HL-60 (cell line): ENCODE data around the gene SLC25A11.

Experiments
- DNase-seq, 2 experiments: peaks; one replicate each; pipeline ENCODE4 v3.0.0-alpha.2; 2010 to 2020; ENCODE audit warnings: low read depth in 1 of 2, low spot score in 1 of 2
- H3K27ac ChIP-seq: fragments of 250-450 bp; sonication (Bioruptor Pico); replicated peaks from 2 replicates; pipeline ENCODE4 v1.5.1; 2020; ENCODE audit warnings: mild to moderate bottlenecking, moderate library complexity
- H3K27me3 ChIP-seq: fragments of 250-450 bp; sonication (Bioruptor Pico); 2 replicates; pipeline ENCODE4 v1.5.1; 2021; ENCODE audit warnings: mild to moderate bottlenecking, moderate library complexity; ENCODE audit not compliant: insufficient read depth, poor library complexity, severe bottlenecking
- H3K4me3 ChIP-seq: replicated peaks from 2 replicates; pipeline ENCODE4 v1.5.1; 2011; ENCODE audit warnings: mild to moderate bottlenecking, control low read depth, low read length; ENCODE audit not compliant: insufficient read depth
- CTCF ChIP-seq: IDR thresholded peaks from one replicate; pipeline ENCODE4 v1.5.1; 2011; ENCODE audit warnings: low read length, control low read depth, inconsistent platforms; ENCODE audit not compliant: insufficient read depth
- GABPA ChIP-seq: IDR thresholded peaks from 2 replicates; pipeline ENCODE4 v1.6.1; 2012; ENCODE audit warnings: low read depth
- POLR2AphosphoS5 ChIP-seq: IDR thresholded peaks from 2 replicates; pipeline ENCODE4 v1.6.1; 2012; ENCODE audit warnings: low read depth
- REST ChIP-seq: IDR thresholded peaks from 2 replicates; pipeline ENCODE4 v1.6.1; 2012; ENCODE audit warnings: low read depth; ENCODE audit not compliant: insufficient replicate concordance
- SPI1 ChIP-seq: IDR thresholded peaks from 2 replicates; pipeline ENCODE4 v1.6.1; 2012; ENCODE audit warnings: low read depth, mild to moderate bottlenecking, borderline replicate concordance

SLC25A11 gene

GRCh38 chr17:4898351-4898750, 41.5 kb downstream of the SLC25A11 start:
- no peak for DNase-seq
- Histone ChIP-seq H3K27me3 (peaks cover 7% of the 10 kb centered on the region), H3K27ac (no peak overlapping the region), H3K4me3 (no peak overlapping the region)
- TF ChIP-seq REST (no peak), POLR2AphosphoS5 (no peak), CTCF (no peak), GABPA (no peak), SPI1 (no peak)

GRCh38 chr17:4897785-4898184, 42.1 kb downstream of the SLC25A11 start:
- no peak for DNase-seq
- TF ChIP-seq REST (no peak), SPI1 (no peak), POLR2AphosphoS5 (no peak), CTCF (no peak), GABPA (no peak)
- H3K4me3 ChIP-seq = no peak overlapping the region
- no peak overlapping the region for H3K27ac ChIP-seq
- H3K27me3 ChIP-seq = peaks cover 7% of the 10 kb centered on the region

- DNase-seq = no peak
- Histone ChIP-seq H3K27me3 (peaks cover 7% of the 10 kb centered on the region), H3K4me3 (no peak overlapping the region), H3K27ac (no peak overlapping the region)
- TF ChIP-seq CTCF = no peak
- no peak for TF ChIP-seq POLR2AphosphoS5
- no peak for TF ChIP-seq GABPA
- TF ChIP-seq SPI1 = no peak
- no peak for TF ChIP-seq REST
Measured at GRCh38 chr17:4897198-4897687, 42.6 kb downstream of the SLC25A11 start.
